DND-41 (cell line): ENCODE data around the gene LTA4H.

Experiments
- EZH2 ChIP-seq: IDR thresholded peaks from 3 replicates; pipeline ENCODE4 v1.6.1; 2012; ENCODE audit warnings: borderline replicate concordance, low read depth, mild to moderate bottlenecking, moderate library complexity, low read length, inconsistent platforms; ENCODE audit not compliant: severe bottlenecking
- TF ChIP-seq, protein P1 (sequence below): IDR thresholded peaks from 2 replicates; pipeline ENCODE4 v1.5.1; 2012; ENCODE audit warnings: borderline replicate concordance, low read length, moderate library complexity, mild to moderate bottlenecking; ENCODE audit not compliant: poor library complexity, severe bottlenecking; ENCODE audit errors: extremely low read depth

DNA sequence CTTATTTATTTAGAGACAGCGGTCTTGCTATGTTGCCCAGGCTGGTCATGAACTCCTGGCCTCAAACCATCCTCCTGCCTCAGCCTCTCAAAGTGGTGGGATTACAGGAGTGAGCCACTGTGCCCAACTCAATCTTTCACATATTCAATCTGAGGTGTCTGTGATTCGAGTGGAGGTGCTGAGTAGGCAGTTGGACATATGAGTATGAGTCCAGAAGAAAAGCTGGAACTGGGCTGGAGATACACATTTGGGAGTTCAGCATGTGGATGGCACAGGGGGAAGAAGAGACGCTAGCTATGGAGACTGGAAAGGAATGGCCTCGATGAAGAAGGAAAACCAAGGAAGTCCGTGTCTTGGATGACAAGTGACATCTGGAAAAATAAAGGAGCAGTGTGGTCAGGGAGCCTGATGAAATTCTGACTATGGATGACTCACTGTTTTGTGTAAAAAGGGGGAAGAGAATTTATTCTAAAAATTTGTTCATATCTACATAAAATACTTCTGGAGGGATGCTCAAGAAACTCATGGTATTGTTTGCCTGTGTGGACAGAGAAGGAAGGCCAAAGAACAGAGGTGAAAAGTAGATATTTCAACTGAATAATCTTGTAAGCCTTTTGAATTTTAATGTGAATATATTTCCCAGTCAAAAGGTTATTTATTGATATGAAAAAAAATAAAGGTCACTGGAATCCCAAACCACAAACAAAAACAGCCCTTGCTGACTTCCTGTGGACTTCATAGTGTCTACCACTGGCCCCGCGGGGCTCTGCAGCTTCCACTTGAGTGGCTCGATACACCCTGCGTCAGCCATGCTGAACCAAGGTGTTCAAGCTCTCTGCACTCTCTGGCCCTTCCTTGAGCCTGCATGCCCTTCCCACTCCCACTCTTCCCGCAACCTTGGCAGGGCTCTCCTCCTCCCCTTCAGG lies 8.9 kb upstream of the LTA4H start:
- TF ChIP-seq, protein P1, sequence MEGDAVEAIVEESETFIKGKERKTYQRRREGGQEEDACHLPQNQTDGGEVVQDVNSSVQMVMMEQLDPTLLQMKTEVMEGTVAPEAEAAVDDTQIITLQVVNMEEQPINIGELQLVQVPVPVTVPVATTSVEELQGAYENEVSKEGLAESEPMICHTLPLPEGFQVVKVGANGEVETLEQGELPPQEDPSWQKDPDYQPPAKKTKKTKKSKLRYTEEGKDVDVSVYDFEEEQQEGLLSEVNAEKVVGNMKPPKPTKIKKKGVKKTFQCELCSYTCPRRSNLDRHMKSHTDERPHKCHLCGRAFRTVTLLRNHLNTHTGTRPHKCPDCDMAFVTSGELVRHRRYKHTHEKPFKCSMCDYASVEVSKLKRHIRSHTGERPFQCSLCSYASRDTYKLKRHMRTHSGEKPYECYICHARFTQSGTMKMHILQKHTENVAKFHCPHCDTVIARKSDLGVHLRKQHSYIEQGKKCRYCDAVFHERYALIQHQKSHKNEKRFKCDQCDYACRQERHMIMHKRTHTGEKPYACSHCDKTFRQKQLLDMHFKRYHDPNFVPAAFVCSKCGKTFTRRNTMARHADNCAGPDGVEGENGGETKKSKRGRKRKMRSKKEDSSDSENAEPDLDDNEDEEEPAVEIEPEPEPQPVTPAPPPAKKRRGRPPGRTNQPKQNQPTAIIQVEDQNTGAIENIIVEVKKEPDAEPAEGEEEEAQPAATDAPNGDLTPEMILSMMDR, result no peak
- TF ChIP-seq EZH2, result no peak
